NCI-H446 treated with DMSO at 0.1 percent for 48 hours (cell line): ENCODE measurements around the gene APCDD1.
"Not testable (repeated sequence)": the region's sequence is repeated elsewhere in the genome, so short reads cannot be mapped to it uniquely, and the experiment has no call there.

Source experiments
- DNase-seq: peaks from one replicate; lab custom pipeline; 2025; lab: John Stamatoyannopoulos, UW

The APCDD1 gene

DNA sequence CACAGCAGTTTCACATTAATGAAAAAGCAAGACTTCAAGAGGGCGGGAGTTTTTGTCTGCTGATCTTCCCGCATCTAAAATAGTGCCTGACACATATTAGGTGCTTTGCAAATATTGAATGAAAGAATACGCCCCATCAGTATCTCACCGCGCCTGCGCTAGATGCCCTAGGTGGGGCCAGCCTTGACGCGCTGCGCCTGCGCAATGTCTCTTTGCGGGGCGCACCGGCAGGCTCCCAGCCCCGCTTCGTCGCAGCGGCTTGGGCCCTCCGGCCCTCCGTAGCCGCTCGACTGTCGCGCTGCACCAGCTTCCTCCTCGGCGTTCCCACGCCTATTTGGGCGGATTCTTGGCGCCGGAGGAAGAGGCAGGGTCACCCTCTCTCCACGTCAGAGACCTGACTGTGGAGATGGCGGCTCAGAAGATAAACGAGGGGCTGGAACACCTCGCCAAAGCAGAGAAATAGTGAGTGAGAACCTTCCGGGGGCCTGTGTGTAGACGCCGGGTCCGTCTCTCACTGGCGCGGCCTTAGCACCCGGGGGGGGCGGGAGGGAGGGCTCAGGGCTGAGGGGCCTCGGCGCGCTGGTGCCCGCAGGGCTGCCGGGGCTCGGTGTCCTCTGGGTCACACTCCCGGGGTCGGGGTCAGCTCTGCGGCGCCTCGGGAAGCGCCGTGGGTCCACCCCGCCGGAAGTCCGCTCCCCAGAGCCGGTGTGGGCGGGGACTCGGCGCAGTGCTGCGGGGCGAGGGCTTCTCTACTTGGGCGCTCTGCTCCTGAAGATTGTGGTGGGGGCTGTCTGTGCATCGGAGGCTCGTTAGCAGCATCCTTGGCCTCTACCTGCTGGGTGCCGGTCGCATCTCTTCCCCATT, 71.5 kb downstream of the APCDD1 start, which contains the start of gene NAPG:
Gene NAPG, plus strand, starts transcription at position 331 of the 864 bp plus-strand sequence. Its CDS starts 76 bp downstream, at position 407.
- peak; percentile 82 for DNase-seq

DNA sequence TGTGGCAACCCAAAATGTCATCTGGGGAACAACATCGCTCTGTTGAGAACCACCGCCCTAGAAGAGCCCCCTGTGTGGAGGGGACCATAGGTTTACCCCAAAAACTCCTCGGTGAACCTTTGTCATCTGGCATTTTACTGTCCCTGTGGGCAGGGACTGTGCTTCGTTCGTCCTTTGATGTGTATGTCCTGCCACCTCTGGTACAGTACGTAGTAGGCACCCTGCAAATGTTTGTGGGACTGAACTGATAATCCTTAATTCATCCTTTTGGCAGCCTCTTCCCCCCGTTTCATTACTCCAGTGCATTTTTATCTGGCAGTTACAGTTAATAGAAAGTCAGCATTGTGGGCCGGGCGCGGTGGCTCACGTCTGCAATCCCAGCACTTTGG, 72.1 kb downstream of the APCDD1 start:
- no peak for DNase-seq

DNA sequence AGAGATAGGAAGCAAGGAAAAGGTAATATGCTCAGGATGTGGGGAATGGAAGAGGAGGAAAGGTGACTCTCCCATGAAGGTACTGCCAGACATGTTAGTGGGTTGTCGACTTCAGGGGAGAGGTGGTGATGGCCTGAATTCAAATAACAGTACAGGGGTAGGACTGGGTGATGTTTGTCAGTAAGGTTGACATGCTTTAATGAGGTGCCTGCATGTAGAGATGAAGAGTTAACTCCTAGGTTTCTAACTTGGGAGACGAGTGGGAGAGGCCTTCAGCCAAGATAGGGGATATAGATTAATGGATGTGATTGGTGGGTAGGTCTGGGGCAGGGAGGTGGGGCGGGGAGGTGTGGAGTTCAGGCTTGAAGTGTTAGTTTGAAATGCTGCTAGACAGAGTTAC, 74.0 kb downstream of the APCDD1 start:
- DNase-seq: no peak

DNA sequence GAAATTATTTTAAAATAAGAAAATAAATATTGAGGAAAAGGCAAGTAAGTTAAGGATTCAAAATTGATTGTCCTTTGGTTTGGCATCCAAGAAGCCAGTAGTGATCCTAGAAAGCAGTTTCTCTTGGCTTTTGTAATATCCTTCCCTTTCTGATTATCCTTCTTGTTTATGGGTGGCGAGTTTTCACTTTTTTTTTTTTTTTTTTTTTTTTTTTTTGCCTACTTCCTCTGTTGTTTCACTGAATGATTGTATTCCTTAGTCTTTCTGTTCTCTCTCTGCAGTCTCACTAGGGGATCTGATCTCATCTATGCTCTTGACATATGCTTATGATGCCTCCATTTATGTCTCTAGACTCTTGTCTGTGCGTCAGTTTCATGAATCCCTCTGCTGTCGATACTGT, 75.6 kb downstream of the APCDD1 start:
- DNase-seq: no peak

DNA sequence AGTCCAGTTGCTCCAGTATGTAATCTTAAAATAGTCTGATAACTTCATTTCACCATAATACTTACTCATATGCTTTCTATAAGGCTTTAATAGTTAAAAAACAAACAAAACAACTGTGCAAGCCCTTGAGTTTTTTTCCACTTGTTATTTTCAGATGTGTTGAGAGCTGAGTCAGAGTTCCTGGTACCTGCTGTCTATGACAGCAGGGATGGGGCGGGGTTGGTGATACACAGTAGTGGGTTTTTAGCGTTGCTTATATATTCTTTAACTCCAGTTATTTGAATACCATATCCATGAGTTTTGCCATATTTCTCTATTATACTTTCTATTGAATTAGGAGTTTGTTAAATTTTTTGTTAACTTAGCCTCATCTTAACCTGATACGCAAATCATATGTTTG, 76.4 kb downstream of the APCDD1 start:
- no peak for DNase-seq

DNA sequence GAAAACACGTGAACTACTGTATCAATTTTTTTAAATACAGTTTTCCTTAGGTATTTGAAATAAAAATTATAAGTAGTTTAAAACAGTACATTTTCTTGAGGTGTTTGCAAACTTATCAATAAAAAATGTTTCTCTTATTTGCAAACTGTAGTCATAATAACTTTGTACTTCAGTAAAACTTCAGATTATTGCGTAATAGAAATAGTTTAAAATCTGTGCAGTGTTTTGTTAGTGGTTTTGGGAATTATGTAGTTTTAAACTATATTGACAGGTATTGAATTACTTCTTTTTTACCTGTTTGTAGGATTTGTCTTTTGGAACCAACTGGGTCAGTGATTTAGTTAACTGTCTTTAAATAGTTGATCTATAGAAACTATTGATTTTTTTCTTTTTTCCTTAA, 78.7 kb downstream of the APCDD1 start:
- no peak for DNase-seq

DNA sequence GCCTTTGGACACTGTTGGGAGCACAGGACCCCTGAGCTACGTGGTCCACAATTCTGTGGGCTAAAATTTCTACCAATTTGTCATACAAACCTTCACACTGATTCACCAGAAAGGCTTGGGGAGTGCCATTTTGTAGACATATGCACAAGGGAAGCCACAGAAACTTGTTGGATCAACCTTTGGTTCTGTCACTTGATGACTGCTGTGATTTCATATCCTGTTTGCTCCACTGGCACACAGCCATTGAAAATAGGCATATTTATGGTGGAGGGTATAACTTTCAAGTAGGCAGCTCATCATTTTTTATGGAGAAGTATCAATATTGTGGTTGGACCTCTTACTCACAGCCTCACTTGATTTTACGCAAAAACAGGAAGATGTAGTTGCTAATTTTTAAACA, 81.8 kb downstream of the APCDD1 start:
- no peak for DNase-seq

DNA sequence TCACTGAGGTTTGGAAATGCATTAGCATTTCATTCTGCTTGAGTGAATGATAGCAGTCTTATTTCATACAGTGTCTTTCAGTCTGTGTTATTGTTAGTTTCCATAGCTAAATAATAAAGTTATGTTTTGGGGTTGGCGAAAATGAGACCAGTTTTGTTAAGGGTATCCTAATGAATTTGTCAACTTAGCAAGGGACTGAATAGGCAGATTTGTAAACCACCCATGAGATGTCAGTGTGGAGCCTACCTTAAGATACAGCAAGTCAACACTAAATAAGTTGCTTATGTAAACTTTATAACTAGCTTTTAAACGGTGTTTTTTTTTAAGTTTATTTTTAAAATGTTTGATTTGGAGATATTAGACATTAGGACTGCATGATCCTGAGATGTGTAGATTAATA, 83.3 kb downstream of the APCDD1 start:
- no peak for DNase-seq

DNA sequence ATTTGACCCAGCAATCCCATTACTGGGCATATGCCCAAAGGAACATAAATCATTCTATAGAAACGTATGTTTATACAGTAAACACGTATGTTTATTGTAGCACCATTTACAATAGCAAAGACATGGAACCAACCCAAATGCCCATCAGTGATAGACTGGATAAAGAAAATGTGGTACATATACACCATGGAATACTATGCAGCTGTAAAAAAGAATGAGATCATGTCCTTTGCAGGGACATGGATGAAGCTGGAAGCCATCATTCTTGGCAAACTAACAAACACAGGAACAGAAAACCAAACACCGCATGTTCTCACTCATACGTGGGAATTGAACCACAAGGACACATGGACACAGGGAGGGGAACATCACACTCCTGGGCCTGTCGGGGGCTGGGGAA, 84.7 kb downstream of the APCDD1 start:
- DNase-seq: not testable (repeated sequence)
